ENCODE measurements around the gene ASIC5.
"Not testable (repeated sequence)": the region's sequence is repeated elsewhere in the genome, so short reads cannot be mapped to it uniquely, and the experiment has no call there.

The ASIC5 gene

DNA sequence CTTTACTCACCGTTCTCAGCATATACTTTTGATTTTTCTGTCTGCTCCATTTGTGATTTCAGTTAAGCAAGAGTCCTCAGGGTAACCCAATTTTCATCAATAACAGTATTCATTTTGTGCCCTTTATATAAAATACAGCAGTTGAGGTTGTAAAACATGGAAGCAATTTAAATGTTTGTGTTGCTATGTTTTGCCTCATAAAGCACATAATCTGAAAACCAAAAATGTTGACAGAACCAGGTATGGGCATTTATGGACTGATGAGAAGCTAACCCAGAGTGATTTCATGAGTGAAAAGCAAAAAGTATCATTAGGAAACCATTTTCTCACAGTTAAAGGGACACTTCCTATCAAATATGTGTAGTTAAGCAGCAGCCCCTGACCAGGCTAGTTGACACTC is at the start of gene ASIC5:
TSS of gene ASIC5 (minus strand) at position 101 of the 400 bp plus-strand sequence. CDS start at position 50, 51 bp downstream.
- no peak for DNase-seq

GRCh38 chr4:155914782-155915181 is 48.7 kb upstream of the ASIC5 start:
- no peak for DNase-seq

- no peak for DNase-seq
These were observed 45.8 kb upstream of the ASIC5 start for GRCh38 chr4:155911905-155912304.

GRCh38 chr4:155909615-155910226 is 43.6 kb upstream of the ASIC5 start:
- no peak for DNase-seq

- no peak for DNase-seq
These were observed 42.4 kb upstream of the ASIC5 start for GRCh38 chr4:155908187-155909139.

DNA sequence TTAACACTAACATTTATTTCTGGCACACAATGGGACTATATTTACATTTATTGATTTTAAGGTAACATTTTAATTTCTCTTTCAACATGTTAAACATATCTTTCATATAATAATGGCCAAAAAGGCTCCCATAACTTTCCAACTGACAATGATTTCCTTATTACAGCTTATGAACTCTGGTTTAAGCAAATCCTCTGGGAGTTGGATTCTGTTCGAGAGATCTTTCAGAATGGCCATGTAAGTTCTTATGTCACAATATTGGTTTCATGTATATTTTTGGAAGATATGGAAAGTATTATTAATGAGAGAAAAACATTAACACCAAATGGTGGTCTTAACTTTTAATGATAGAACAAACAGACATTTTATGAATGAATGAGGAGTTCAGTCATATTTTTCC is 41.5 kb upstream of the ASIC5 start:
- no peak for DNase-seq

- DNase-seq, result no peak
These were observed 40.6 kb upstream of the ASIC5 start for GRCh38 chr4:155906554-155907247.

DNA sequence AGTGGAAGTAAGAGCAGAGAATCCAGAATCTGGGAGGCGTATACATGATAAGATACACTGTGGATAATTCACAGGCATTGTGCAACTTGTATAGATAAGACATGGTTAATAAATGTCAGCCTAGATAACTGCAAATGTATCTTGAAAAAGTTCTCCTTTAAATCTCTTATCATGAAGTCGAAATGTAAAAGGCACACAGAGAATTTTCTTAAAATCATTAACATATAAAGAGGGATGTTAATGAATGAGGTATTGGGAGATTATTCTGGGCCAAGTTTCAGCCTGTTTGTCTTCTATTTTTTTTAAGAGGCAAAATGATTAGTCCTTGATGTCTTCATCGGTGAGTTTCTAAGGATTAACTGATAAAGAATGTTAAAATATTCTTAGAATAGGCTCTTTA is 38.3 kb upstream of the ASIC5 start:
- DNase-seq, result no peak

DNA sequence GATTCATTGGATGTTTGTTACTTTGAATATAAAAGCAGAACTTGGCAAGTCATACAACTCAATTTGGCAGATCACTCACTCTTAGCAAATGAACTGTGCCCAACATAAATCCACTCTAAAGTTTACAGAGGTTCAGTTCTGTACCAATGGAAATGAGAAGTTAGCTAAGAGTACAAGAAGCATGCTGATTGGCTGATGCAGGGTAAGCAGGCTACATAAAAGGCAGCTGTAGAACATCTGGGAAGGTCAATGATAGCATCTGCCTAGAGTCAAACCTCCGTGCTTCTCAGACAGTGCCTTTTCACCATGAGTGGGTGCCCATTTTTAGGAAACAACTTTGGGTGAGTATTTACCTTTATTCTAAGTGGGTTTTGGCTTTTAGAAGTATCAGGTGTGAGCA is 37.4 kb upstream of the ASIC5 start, which contains the start of gene TDO2:
TSS of gene TDO2 (plus strand) at position 244 of the 400 bp plus-strand sequence. CDS start at position 307, 63 bp downstream.
- no peak for DNase-seq

DNA sequence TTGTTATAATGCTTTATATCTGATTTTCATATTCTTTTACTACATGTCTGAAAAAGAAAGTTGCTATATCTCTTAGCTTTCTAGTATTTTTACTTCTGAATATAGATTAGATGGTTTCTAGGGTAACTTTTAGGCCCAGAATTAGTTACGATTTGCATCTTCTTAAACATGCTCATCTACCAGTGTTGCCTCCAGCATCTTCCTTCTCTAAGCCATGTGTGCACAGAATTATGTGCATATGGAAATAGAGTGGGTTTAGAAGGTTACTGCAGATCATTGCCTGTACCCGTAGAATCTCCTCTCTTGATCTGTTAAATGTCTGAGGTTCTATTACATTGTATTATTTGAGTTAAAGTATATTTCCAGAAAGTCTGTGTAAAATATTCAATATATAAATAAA is 34.9 kb upstream of the ASIC5 start:
- DNase-seq, result no peak

DNA sequence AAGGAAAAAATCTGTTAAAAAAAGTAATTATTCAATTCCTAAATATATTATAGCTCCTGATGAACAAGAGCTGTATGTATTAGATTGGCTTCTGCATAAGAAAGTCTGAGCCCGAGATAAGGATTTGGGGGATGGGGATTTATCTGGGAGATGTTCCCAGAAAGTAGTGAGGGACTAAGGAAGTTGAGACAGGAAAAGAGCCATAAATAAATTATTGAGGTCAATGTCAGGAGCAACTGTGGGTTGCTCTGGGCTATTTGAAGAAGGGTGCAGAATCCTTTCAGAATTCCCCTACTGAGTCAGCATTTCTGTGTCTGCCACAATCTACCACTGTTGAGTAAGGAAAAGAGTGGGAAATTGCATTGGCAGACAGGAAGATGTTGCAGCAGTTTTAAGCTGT is 34.3 kb upstream of the ASIC5 start:
- no peak for DNase-seq

GRCh38 chr4:155899891-155900290 is 33.8 kb upstream of the ASIC5 start:
- no peak for DNase-seq

DNA sequence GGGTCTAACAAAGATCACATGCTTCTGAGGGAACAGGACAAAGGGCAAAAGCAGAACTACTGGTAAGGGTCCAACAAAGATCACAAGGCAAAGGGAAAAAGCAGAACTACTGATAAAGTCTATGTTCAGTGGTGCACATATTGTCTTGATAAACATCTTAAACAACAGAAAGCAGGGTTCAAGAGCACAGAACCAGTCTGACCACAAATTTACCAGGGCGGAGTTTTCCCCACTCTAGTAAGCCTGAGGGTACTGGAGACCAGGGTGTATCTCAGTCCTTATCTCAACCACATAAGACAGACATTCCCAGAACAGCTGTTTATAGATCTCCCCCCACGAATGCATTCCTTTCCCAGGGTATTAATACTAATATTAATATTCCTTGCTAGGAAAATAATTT is 32.3 kb upstream of the ASIC5 start:
- not testable (repeated sequence) for DNase-seq

DNA sequence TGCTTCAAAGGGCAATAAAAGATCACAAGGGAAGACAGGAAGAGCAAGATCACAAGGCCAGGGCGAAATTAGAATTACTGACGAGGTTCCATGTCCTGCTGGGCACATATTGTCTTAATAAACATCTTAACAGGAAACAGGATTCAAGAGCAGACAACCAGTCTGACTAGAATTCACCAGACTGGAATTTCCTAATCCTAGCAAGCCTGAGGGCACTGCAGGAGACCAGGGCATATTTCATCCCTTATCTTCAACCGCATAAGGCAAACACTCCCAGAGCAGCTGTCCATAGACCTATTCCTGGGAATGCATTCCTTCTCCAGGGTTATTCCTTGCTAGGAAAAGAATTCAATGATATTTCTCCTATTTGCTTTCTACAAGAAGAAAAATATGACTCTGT is 25.0 kb upstream of the ASIC5 start:
- no peak for DNase-seq

- DNase-seq, result no peak
These were observed 23.9 kb upstream of the ASIC5 start for GRCh38 chr4:155889946-155890345.

- no peak for DNase-seq
These were observed 23.1 kb upstream of the ASIC5 start for GRCh38 chr4:155889031-155889793.

GRCh38 chr4:155887847-155888570 is 21.9 kb upstream of the ASIC5 start:
- DNase-seq, result no peak

- no peak for DNase-seq
These were observed 21.0 kb upstream of the ASIC5 start for GRCh38 chr4:155887045-155887444.

DNA sequence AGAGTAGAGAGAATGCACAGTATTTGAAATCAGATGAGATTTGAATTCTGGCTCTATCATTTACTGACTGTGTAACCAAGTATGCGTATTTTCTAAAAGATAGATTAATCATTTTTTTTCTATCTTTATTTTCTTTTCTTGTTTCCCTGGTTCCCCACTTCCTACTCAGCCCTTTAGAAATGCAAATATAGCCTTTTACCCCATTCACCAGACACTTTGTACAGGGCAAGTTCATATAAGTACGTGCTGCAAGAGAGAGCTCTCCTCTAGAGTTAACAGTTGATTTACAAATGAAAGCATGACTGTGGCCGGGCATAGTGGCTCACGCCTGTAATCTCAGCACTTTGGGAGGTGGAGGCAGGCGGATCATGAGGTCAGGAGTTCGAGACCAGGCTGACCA is 19.6 kb upstream of the ASIC5 start:
- no peak for DNase-seq

- no peak for DNase-seq
These were observed 17.8 kb upstream of the ASIC5 start for GRCh38 chr4:155883895-155884294.

GRCh38 chr4:155881555-155881954 is 15.5 kb upstream of the ASIC5 start:
- no peak for DNase-seq

DNA sequence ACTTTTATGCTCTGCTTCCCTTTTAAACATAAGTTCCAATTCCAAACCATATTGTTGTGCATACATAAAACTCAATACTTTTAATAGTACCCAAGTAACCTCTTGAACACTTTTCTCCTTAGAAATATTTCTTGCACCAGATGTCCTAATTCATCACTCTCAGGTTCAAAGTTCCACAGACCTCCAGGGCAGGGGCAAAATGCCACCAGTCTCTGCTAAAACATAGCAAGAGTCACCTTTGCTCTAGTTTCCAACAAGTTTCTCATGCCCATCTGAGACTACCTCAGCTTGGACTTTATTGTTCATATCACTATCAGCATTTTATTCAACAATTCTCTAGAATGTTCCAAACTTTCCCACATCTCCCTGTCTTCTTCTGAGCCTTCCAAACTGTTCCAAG is 13.7 kb upstream of the ASIC5 start:
- DNase-seq, result no peak
